GM23248 (cell line): Measurements from ENCODE around the gene KBTBD13.

Source experiments
- EZH2 ChIP-seq: fragments of 200-600 bp; sonication (generic); IDR thresholded peaks from 2 replicates; pipeline ENCODE4 v1.6.1; 2018; ENCODE audit warnings: antibody characterized with exemption, mild to moderate bottlenecking; ENCODE audit not compliant: insufficient read depth, poor library complexity, severe bottlenecking
- EZH2phosphoT487 ChIP-seq: fragments of 200-600 bp; sonication (generic); IDR thresholded peaks from 2 replicates; pipeline ENCODE4 v1.6.1; 2018; ENCODE audit warnings: antibody characterized with exemption, moderate library complexity, mild to moderate bottlenecking, low read depth; ENCODE audit not compliant: insufficient read depth

DNA sequence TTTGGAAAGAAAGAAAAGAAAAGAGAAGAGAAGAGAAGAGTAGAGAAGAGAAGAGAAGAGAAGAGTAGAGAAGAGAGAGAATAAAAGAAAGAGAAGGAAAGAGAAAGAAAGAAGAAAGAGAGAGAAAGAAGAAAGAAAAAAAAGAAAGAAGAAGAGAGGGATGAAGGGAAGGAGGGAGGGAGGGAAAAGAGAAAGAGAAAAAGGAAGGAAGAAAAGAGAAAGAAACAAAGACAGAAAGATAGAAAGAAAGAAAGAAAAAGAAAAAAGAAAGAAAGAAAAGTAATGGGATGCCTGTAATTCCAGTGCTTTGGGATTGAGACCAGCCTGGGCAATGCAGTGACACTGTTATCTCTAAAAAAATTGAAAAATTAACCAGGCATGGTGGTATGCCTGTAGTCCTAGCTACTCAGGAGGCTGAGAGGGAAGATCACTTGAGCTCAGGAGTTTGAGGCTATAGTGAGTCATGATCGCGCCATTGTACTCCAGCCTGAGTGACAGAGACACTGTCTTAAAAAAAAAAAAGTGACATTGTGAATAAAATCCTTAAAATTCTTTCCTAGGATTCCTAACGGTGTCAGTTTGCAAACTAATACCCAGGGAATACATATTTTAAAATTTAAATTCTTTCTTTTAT is 10.4 kb upstream of the KBTBD13 start:
- TF ChIP-seq EZH2: no peak
- TF ChIP-seq EZH2phosphoT487: no peak
